Measurements from ENCODE around the gene RNF121.

GRCh38 chr11:72036687-72037086 lies 107.8 kb downstream of the RNF121 start:
- TF ChIP-seq CTCF (conservative IDR thresholded peaks at IDR 0.05; ENCODE audit: low read length), result no peak
- no peak for TF ChIP-seq EZH2phosphoT487 (IDR thresholded peaks at IDR 0.05; ENCODE audit: borderline replicate concordance, low read depth, low read length)
